ENCODE results near the gene RTP3. TPM values are rescaled to one million over a fixed set of nuclear protein-coding genes. Genes with fewer than 3 reads are reported as not detected.

RTP3 gene
- total and polyA plus RNA-seq, 2 donors (not counting 1 experiment from before 2014, with no cell fraction given): not detected

DNA sequence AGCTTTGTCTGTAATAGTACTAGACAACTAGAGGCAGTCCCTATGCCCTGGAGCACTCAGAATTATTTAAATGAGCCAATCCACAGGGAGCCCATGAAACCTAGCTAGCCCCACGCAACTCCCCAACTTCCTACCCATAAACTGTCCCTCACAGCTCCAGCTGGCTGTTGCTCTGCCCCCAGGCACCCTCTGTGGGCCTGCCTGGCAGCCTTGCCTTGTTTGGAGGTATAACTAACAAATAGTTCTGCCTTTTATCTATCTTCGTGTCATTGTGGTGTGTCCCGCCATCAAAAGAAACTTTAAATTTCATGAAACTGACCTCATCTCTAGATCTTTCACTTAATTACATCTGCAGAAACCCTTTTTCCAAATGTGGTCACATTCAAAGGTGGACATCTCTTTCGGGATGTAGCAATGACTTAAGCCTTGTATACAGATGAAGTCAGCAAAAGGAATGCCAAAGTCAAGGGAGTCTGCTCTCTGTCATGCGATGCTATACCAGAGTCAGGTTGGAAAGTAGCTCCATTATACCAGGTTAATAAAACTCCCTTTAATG lies 1.8 kb upstream of the RTP3 start:
- H3K9me3 ChIP-seq (ENCODE audit: control extremely low read depth in 1 of 3, control insufficient read depth in 2 of 3, insufficient read depth in 1 of 3, low read length in 2 of 3): no peaks in the 10 kb centered on the region
- H3K27me3 Mint-ChIP-seq: no peaks in the 10 kb centered on the region
- no peak overlapping the region for H3K4me3 Mint-ChIP-seq
- no peak overlapping the region for H2AFZ ChIP-seq (ENCODE audit: insufficient read depth, low read depth, low read length, poor library complexity, severe bottlenecking)
- H3K4me1 Mint-ChIP-seq: peaks cover 27% of the 10 kb centered on the region
- no peak overlapping the region for H3K4me3 ChIP-seq (ENCODE audit: control extremely low read depth in 1 of 5, extremely low read depth in 1 of 5, insufficient read depth in 1 of 5, low read depth in 2 of 5, low read length in 4 of 5)
- ATAC-seq (ENCODE audit: low read depth): no peak
- H3K4me2 ChIP-seq (replicated peaks; ENCODE audit: low read depth, low read length, poor library complexity, severe bottlenecking): no peak overlapping the region
- POLR2A ChIA-PET: no interaction called here
- no peak for DNase-seq
- WGBS (ENCODE audit: insufficient coverage): 83% methylated on average over 2 of the region's 5 CpGs
- no peaks in the 10 kb centered on the region for H3K9me3 Mint-ChIP-seq (ENCODE audit: insufficient read depth)
- no peak overlapping the region for H3K9ac ChIP-seq (ENCODE audit: low read length)
- intact Hi-C loops (cut with micrococcal nuclease): loop anchor here (2.0 kb wide), 1 partner anchor 63 kb away; no protein-coding TSS in a partner anchor
- no peaks in the 10 kb centered on the region for H3K27me3 ChIP-seq (replicated peaks in 1 of 4; ENCODE audit: control extremely low read depth in 1 of 4, control insufficient read depth in 3 of 4, insufficient read depth in 4 of 4, low read length in 3 of 4)
- CTCF ChIA-PET: interaction anchor here (1.2 to 8.5 kb wide), 10 partner anchors 8 to 134 kb away, joined by 3 to 92 read pairs (median 6); no protein-coding TSS in a partner anchor
- no peak overlapping the region for H3K27ac Mint-ChIP-seq
- peaks cover 15 to 16% of the 10 kb centered on the region in 2 donors for H3K4me1 ChIP-seq (ENCODE audit: control insufficient read depth in 2 of 2, insufficient read depth in 2 of 2, low read length in 2 of 2)
- H3K36me3 ChIP-seq (replicated peaks in 1 of 2; ENCODE audit: control extremely low read depth in 1 of 2, control insufficient read depth in 1 of 2, extremely low read depth in 1 of 2, insufficient read depth in 2 of 2, low read length in 1 of 2): no peaks in the 10 kb centered on the region
- H3K79me2 ChIP-seq (ENCODE audit: control insufficient read depth, insufficient read depth, low read length): no peaks in the 10 kb centered on the region
- TF ChIP-seq EZH2 (IDR thresholded peaks at IDR 0.05; ENCODE audit: borderline replicate concordance, insufficient read depth, low read depth, low read length, poor library complexity, severe bottlenecking): no peak
- TF ChIP-seq, protein P1, sequence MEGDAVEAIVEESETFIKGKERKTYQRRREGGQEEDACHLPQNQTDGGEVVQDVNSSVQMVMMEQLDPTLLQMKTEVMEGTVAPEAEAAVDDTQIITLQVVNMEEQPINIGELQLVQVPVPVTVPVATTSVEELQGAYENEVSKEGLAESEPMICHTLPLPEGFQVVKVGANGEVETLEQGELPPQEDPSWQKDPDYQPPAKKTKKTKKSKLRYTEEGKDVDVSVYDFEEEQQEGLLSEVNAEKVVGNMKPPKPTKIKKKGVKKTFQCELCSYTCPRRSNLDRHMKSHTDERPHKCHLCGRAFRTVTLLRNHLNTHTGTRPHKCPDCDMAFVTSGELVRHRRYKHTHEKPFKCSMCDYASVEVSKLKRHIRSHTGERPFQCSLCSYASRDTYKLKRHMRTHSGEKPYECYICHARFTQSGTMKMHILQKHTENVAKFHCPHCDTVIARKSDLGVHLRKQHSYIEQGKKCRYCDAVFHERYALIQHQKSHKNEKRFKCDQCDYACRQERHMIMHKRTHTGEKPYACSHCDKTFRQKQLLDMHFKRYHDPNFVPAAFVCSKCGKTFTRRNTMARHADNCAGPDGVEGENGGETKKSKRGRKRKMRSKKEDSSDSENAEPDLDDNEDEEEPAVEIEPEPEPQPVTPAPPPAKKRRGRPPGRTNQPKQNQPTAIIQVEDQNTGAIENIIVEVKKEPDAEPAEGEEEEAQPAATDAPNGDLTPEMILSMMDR (IDR thresholded peaks at IDR 0.05): no peak
- H4K20me1 ChIP-seq (ENCODE audit: control insufficient read depth, insufficient read depth, low read length, poor library complexity, severe bottlenecking): no peaks in the 10 kb centered on the region
- H3K27ac ChIP-seq (ENCODE audit: low read length in 2 of 2): no peak overlapping the region

All from B cell (primary cell).